SK-N-SH treated with all-trans-retinoic acid at 6 μM for 48 hours (cell line): ENCODE data around the gene OSM.

Experiments
- ATAC-seq: fragments of 200-7000 bp; cut with Tn5 transposase; 3 replicates; pipeline ENCODE4 v1.9.1; 2020; ENCODE audit warnings: mild to moderate bottlenecking, moderate library complexity
- ARNTL ChIP-seq: fragments of 450-650 bp; formaldehyde crosslinking; IDR thresholded peaks from 2 replicates; pipeline ENCODE4 v1.5.0; 2020; ENCODE audit warnings: low read depth, mild to moderate bottlenecking, moderate library complexity, borderline replicate concordance
- BACH2 ChIP-seq: fragments of 250-450 bp; sonication (Bioruptor Pico); IDR thresholded peaks from 2 replicates; pipeline ENCODE4 v1.9.0; 2021; ENCODE audit warnings: mild to moderate bottlenecking, borderline replicate concordance
- CREB5 ChIP-seq: fragments of 250-450 bp; sonication (Bioruptor Pico); IDR thresholded peaks from 2 replicates; pipeline ENCODE4 v1.5.1; 2020; ENCODE audit warnings: low read depth, mild to moderate bottlenecking, moderate library complexity
- CSDC2 ChIP-seq: fragments of 250-450 bp; sonication (Bioruptor Pico); IDR thresholded peaks from 2 replicates; pipeline ENCODE4 v1.5.0; 2020; ENCODE audit warnings: mild to moderate bottlenecking, moderate library complexity
- CSRNP3 ChIP-seq: fragments of 250-450 bp; sonication (Bioruptor Pico); IDR thresholded peaks from 2 replicates; pipeline ENCODE4 v1.5.1; 2021; ENCODE audit warnings: mild to moderate bottlenecking, moderate library complexity
- ESRRG ChIP-seq: fragments of 250-450 bp; sonication (Bioruptor Pico); IDR thresholded peaks from 2 replicates; pipeline ENCODE4 v1.6.1; 2021; ENCODE audit warnings: mild to moderate bottlenecking
- GLIS3 ChIP-seq: fragments of 250-450 bp; sonication (Bioruptor Pico); IDR thresholded peaks from 2 replicates; pipeline ENCODE4 v1.5.0; 2020; ENCODE audit warnings: mild to moderate bottlenecking, moderate library complexity
- ISL1 ChIP-seq: fragments of 250-450 bp; sonication (Bioruptor Pico); IDR thresholded peaks from 2 replicates; pipeline ENCODE4 v2.1.2; 2022; ENCODE audit warnings: mild to moderate bottlenecking, moderate library complexity
- OSR1 ChIP-seq: fragments of 250-450 bp; sonication (Bioruptor Pico); IDR thresholded peaks from 2 replicates; pipeline ENCODE4 v1.8.0; 2022; ENCODE audit warnings: moderate library complexity, mild to moderate bottlenecking, inconsistent platforms
- PATZ1 ChIP-seq: fragments of 250-450 bp; sonication (Bioruptor Pico); IDR thresholded peaks from 2 replicates; pipeline ENCODE4 v1.8.0; 2020; ENCODE audit warnings: mild to moderate bottlenecking, moderate library complexity, borderline replicate concordance
- POU6F1 ChIP-seq: fragments of 250-450 bp; sonication (Bioruptor Pico); IDR thresholded peaks from 2 replicates; pipeline ENCODE4 v1.8.0; 2021; ENCODE audit warnings: low read depth, mild to moderate bottlenecking, moderate library complexity, borderline replicate concordance
- PPARA ChIP-seq: fragments of 250-450 bp; sonication (Bioruptor Pico); IDR thresholded peaks from 2 replicates; pipeline ENCODE4 v1.5.0; 2020; ENCODE audit warnings: mild to moderate bottlenecking, borderline replicate concordance
- RARB ChIP-seq: fragments of 250-450 bp; sonication (Bioruptor Pico); IDR thresholded peaks from 2 replicates; pipeline ENCODE4 v1.8.0; 2021; ENCODE audit warnings: mild to moderate bottlenecking, moderate library complexity
- SNAI2 ChIP-seq: fragments of 250-450 bp; sonication (Bioruptor Pico); IDR thresholded peaks from 2 replicates; pipeline ENCODE4 v1.5.0; 2020; ENCODE audit warnings: mild to moderate bottlenecking, moderate library complexity
- TSHZ2 ChIP-seq: fragments of 250-450 bp; sonication (Bioruptor Pico); IDR thresholded peaks from 2 replicates; pipeline ENCODE4 v1.5.0; 2020; ENCODE audit warnings: mild to moderate bottlenecking, moderate library complexity
- ZC3H10 ChIP-seq: fragments of 250-450 bp; sonication (Bioruptor Pico); IDR thresholded peaks from 2 replicates; pipeline ENCODE4 v1.5.1; 2021; ENCODE audit warnings: mild to moderate bottlenecking, moderate library complexity
- ZFP3 ChIP-seq: fragments of 250-450 bp; sonication (Bioruptor Pico); IDR thresholded peaks from 2 replicates; pipeline ENCODE4 v1.5.0; 2020; ENCODE audit warnings: mild to moderate bottlenecking, moderate library complexity
- ZNF565 ChIP-seq: fragments of 450-650 bp; formaldehyde crosslinking; conservative IDR thresholded peaks from 2 replicates; pipeline ENCODE4 v1.5.0; 2020; ENCODE audit warnings: low read depth, mild to moderate bottlenecking, moderate library complexity
- ZNF70 ChIP-seq: fragments of 450-650 bp; formaldehyde crosslinking; IDR thresholded peaks from 2 replicates; pipeline ENCODE4 v1.5.0; 2020; ENCODE audit warnings: mild to moderate bottlenecking, moderate library complexity
- ZNF8 ChIP-seq: fragments of 450-650 bp; formaldehyde crosslinking; IDR thresholded peaks from 2 replicates; pipeline ENCODE4 v1.5.0; 2020; ENCODE audit warnings: mild to moderate bottlenecking, moderate library complexity

Gene OSM

GRCh38 chr22:30248484-30248883, 18.2 kb downstream of the OSM start (continued):
- TF ChIP-seq CSRNP3 (CRISPR knock-in tag) (no peak), BACH2 (CRISPR knock-in tag) (no peak), ZNF565 (CRISPR knock-in tag) (no peak), ISL1 (CRISPR knock-in tag) (no peak), CSDC2 (CRISPR knock-in tag) (no peak), GLIS3 (CRISPR knock-in tag) (no peak), ZFP3 (CRISPR knock-in tag) (no peak), ARNTL (CRISPR knock-in tag) (no peak)

- no peak for TF ChIP-seq CREB5
- no peak for TF ChIP-seq ZNF70 (CRISPR knock-in tag)
- no peak for TF ChIP-seq RARB (CRISPR knock-in tag)
- TF ChIP-seq PPARA = no peak
- no peak for TF ChIP-seq POU6F1 (CRISPR knock-in tag)
- no peak for TF ChIP-seq BACH2 (CRISPR knock-in tag)
- no peak for TF ChIP-seq CSRNP3 (CRISPR knock-in tag)
- TF ChIP-seq CSDC2 (CRISPR knock-in tag) = no peak
- TF ChIP-seq ZNF565 (CRISPR knock-in tag) = no peak
- no peak for TF ChIP-seq ESRRG (CRISPR knock-in tag)
- TF ChIP-seq ZC3H10 (CRISPR knock-in tag) = no peak
- TF ChIP-seq OSR1 (CRISPR knock-in tag) = no peak
- no peak for TF ChIP-seq ARNTL (CRISPR knock-in tag)
- no peak for TF ChIP-seq ZNF8
- TF ChIP-seq ZFP3 (CRISPR knock-in tag) = no peak
- TF ChIP-seq GLIS3 (CRISPR knock-in tag) = no peak
- ATAC-seq = no peak
Measured at GRCh38 chr22:30247974-30248373, 18.7 kb downstream of the OSM start.

- ATAC-seq = no peak
- TF ChIP-seq PATZ1 (CRISPR knock-in tag) (no peak), ZC3H10 (CRISPR knock-in tag) (no peak), ZFP3 (CRISPR knock-in tag) (no peak), ISL1 (CRISPR knock-in tag) (no peak), ZNF70 (CRISPR knock-in tag) (no peak)
Measured at GRCh38 chr22:30247561-30247960, 19.1 kb downstream of the OSM start.

- no peak; the same call in 2 of the 3 replicates for ATAC-seq
- TF ChIP-seq ZNF8 (no peak), ZFP3 (CRISPR knock-in tag) (no peak), ESRRG (CRISPR knock-in tag) (no peak), ISL1 (CRISPR knock-in tag) (no peak), CREB5 (no peak), TSHZ2 (CRISPR knock-in tag) (no peak), RARB (CRISPR knock-in tag) (no peak), SNAI2 (no peak), POU6F1 (CRISPR knock-in tag) (no peak), OSR1 (CRISPR knock-in tag) (no peak), CSDC2 (CRISPR knock-in tag) (no peak)
Measured at GRCh38 chr22:30246814-30247376, 19.8 kb downstream of the OSM start.
